Osteoblast (primary cell): Measurements from ENCODE around the gene GALNT15. TPM values are rescaled to one million over a fixed set of nuclear protein-coding genes. Genes with fewer than 3 reads are reported as not detected.

ENCODE experiments used
- DNase-seq: peaks from one replicate; pipeline ENCODE4 v3.0.0; 2011; ENCODE audit warnings: low spot score, mixed read lengths; ENCODE audit not compliant: insufficient read length; ENCODE audit errors: missing footprints
- H2AFZ ChIP-seq: 2 replicates; pipeline ENCODE4 v1.6.0; 2011; ENCODE audit warnings: mild to moderate bottlenecking, low read length
- H3K27ac ChIP-seq: 2 replicates; pipeline ENCODE4 v1.5.1; 2011; ENCODE audit warnings: mild to moderate bottlenecking, low read depth, low read length, moderate library complexity
- H3K27me3 ChIP-seq: 2 replicates; pipeline ENCODE4 v1.6.0; 2012; ENCODE audit warnings: mild to moderate bottlenecking, control low read depth, inconsistent platforms, low read length, moderate library complexity; ENCODE audit not compliant: insufficient read depth
- H3K36me3 ChIP-seq: 2 replicates; pipeline ENCODE4 v1.5.1; 2011; ENCODE audit warnings: mild to moderate bottlenecking, low read length, control low read depth, moderate library complexity; ENCODE audit not compliant: insufficient read depth
- H3K4me1 ChIP-seq: 2 replicates; pipeline ENCODE4 v1.5.1; 2011; ENCODE audit warnings: mild to moderate bottlenecking, low read length, control low read depth, moderate library complexity; ENCODE audit not compliant: insufficient read depth
- H3K4me2 ChIP-seq: 2 replicates; pipeline ENCODE4 v1.6.0; 2011; ENCODE audit warnings: mild to moderate bottlenecking, low read length; ENCODE audit not compliant: insufficient read depth
- H3K4me3 ChIP-seq: fragments of 200-600 bp; sonication (generic); 3 replicates; pipeline ENCODE4 v1.5.1; 2012; ENCODE audit warnings: mild to moderate bottlenecking, low read length, inconsistent platforms; ENCODE audit not compliant: insufficient read depth
- H3K79me2 ChIP-seq: 2 replicates; pipeline ENCODE4 v1.6.0; 2012; ENCODE audit warnings: mild to moderate bottlenecking, low read length, control low read depth, inconsistent platforms; ENCODE audit not compliant: insufficient read depth
- H3K9me3 ChIP-seq: 2 replicates; pipeline ENCODE4 v1.5.1; 2011; ENCODE audit warnings: low read depth, low read length, control low read depth
- H4K20me1 ChIP-seq: 2 replicates; pipeline ENCODE4 v1.6.0; 2012; ENCODE audit warnings: mild to moderate bottlenecking, low read length, control low read depth; ENCODE audit not compliant: insufficient read depth
- total RNA-seq: library from RNA; depleted of rRNA; stranded (reverse); fragments of >200 nt; gene quantifications from 2 replicates; pipeline ENCODE4 v1.2.3, GENCODE V29; 2012
- TF ChIP-seq, protein P1 (sequence below): IDR thresholded peaks from 2 replicates; pipeline ENCODE4 v1.5.1; 2011; ENCODE audit warnings: mild to moderate bottlenecking, low read depth, low read length, moderate library complexity; ENCODE audit errors: extremely low read depth

The GALNT15 gene
- total RNA-seq, 1 donor: 6.5 TPM

- Histone ChIP-seq H3K9me3 (no peaks in the 10 kb centered on the region), H3K4me3 (no peak overlapping the region), H3K27me3 (no peaks in the 10 kb centered on the region), H4K20me1 (no peaks in the 10 kb centered on the region), H3K4me2 (no peak overlapping the region), H3K79me2 (no peaks in the 10 kb centered on the region), H3K27ac (no peak overlapping the region), H3K4me1 (peaks cover 42% of the 10 kb centered on the region), H3K36me3 (no peaks in the 10 kb centered on the region), H2AFZ (no peak overlapping the region)
- DNase-seq: no peak
- TF ChIP-seq, protein P1, sequence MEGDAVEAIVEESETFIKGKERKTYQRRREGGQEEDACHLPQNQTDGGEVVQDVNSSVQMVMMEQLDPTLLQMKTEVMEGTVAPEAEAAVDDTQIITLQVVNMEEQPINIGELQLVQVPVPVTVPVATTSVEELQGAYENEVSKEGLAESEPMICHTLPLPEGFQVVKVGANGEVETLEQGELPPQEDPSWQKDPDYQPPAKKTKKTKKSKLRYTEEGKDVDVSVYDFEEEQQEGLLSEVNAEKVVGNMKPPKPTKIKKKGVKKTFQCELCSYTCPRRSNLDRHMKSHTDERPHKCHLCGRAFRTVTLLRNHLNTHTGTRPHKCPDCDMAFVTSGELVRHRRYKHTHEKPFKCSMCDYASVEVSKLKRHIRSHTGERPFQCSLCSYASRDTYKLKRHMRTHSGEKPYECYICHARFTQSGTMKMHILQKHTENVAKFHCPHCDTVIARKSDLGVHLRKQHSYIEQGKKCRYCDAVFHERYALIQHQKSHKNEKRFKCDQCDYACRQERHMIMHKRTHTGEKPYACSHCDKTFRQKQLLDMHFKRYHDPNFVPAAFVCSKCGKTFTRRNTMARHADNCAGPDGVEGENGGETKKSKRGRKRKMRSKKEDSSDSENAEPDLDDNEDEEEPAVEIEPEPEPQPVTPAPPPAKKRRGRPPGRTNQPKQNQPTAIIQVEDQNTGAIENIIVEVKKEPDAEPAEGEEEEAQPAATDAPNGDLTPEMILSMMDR: no peak
Observed at GRCh38 chr3:16132190-16132589, 42.3 kb upstream of the GALNT15 start.

DNA sequence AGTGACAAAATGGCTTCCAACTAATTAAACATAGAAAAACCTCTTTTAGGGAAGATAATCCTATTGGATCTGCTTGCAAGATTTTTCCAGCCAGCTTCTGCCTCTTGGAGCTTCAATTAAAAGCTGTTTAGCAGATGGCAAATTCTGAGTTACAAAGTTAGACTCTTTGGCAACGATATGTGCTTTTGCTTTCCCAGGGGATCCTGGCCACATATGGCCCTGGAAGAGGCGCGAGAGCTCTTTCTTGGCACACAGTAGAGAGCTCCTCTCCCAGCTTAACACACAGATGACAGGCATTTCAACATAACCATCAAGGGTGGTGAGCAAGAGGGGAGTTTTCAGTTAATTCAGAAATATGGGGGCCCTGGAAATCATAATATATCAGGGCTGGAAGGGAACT lies 41.6 kb upstream of the GALNT15 start:
- Histone ChIP-seq H3K27ac (no peak overlapping the region), H3K4me3 (no peak overlapping the region), H3K9me3 (peaks cover 2% of the 10 kb centered on the region), H3K79me2 (no peaks in the 10 kb centered on the region), H3K4me1 (peaks cover 42% of the 10 kb centered on the region), H3K27me3 (no peaks in the 10 kb centered on the region), H2AFZ (no peak overlapping the region), H4K20me1 (no peaks in the 10 kb centered on the region), H3K36me3 (no peaks in the 10 kb centered on the region), H3K4me2 (no peak overlapping the region)
- TF ChIP-seq, protein P1: no peak
- DNase-seq: no peak

DNA sequence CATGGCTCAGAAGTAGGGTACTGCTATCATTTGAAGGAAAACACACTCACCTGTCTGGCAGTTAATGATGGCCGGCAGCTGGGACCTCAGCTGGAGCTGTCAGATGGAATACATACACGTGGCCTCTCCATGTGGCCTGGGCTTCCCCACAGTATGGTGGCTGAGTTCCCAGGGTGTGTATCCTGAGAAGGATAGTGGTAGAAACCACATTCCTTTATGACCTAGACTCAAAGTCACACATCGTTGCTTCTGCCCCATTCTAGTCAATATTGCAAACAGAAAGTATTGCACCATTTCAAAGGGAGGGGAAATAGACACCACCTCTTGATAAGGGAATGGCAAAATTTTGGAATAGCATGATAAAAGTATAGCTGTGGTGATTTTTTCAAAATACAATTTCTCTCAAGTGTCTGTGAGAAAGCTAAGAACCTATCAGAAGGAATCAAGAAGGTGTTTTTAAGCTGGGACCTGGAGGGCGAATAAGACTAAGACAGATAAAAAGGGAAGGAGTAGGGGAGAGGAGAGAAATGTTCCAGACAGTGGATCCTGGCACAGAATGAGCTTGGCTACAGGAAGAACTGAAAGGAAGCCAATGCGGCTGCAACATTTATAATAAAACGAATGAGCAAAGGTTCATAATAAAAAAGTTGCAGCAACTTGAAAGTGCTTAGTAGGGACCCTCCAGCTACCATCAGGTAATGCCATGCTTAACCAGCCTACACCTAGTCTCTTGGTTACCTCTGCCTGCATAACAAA lies 40.1 kb upstream of the GALNT15 start:
- Histone ChIP-seq H2AFZ (no peak overlapping the region), H4K20me1 (no peaks in the 10 kb centered on the region), H3K36me3 (no peaks in the 10 kb centered on the region), H3K4me1 (peaks cover 37% of the 10 kb centered on the region), H3K9me3 (peaks cover 2% of the 10 kb centered on the region), H3K27ac (no peak overlapping the region), H3K4me2 (no peak overlapping the region), H3K79me2 (no peaks in the 10 kb centered on the region), H3K4me3 (no peak overlapping the region), H3K27me3 (no peaks in the 10 kb centered on the region)
- DNase-seq: no peak
- TF ChIP-seq, protein P1: no peak

DNA sequence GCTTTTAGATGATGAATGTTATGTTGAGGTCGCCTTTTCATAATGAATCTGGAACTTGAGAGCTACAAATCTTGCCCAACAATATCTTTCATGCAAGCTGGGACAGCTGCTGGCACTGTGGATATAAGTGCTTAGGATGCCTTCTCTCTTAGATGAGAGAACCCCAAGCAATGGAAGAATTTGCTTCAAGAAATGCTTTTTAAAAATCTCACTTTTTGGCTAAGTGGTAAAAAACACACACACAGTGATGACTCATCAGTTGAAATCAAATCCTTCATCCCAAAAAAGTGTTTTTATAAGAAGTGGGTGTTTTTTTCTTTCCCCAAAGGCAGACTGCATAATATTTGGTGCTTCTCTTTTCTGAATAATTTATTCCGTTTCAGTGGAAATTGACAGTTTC lies 38.4 kb upstream of the GALNT15 start:
- Histone ChIP-seq H3K79me2 (no peaks in the 10 kb centered on the region), H4K20me1 (no peaks in the 10 kb centered on the region), H3K4me1 (peaks cover 36% of the 10 kb centered on the region), H3K4me3 (no peak overlapping the region), H3K36me3 (no peaks in the 10 kb centered on the region), H3K27ac (peak overlapping the region; percentile 72), H3K27me3 (no peaks in the 10 kb centered on the region), H2AFZ (no peak overlapping the region), H3K4me2 (peak overlapping the region; percentile 66), H3K9me3 (peaks cover 2% of the 10 kb centered on the region)
- peak; percentile 61 for DNase-seq
- TF ChIP-seq, protein P1: no peak
